Fibroblast of the aortic adventitia (primary cell): ENCODE data around the gene PVRIG. TPM values are rescaled to one million over a fixed set of nuclear protein-coding genes. Genes with fewer than 3 reads are reported as not detected.
"Not testable (repeated sequence)": the region's sequence is repeated elsewhere in the genome, so short reads cannot be mapped to it uniquely, and the experiment has no call there.

Experiments
- DNase-seq: peaks from one replicate; pipeline ENCODE4 v3.0.0-alpha.2; 2010; ENCODE audit warnings: low read depth
- H3K4me3 ChIP-seq: 2 replicates; pipeline ENCODE4 v1.5.1; 2011; ENCODE audit warnings: low read depth, mild to moderate bottlenecking, control low read depth, low read length, moderate library complexity
- CTCF ChIP-seq: IDR thresholded peaks from 2 replicates; pipeline ENCODE4 v1.5.1; 2011; ENCODE audit warnings: mild to moderate bottlenecking, low read length, control low read depth, inconsistent platforms; ENCODE audit not compliant: insufficient read depth
- total RNA-seq: library from RNA; depleted of rRNA; stranded (reverse); fragments of >200 nt; gene quantifications from 2 replicates; pipeline ENCODE4 v1.2.3, GENCODE V29; 2012; ENCODE audit warnings: low replicate concordance

The PVRIG gene
- total RNA-seq, 1 donor: not detected

DNA sequence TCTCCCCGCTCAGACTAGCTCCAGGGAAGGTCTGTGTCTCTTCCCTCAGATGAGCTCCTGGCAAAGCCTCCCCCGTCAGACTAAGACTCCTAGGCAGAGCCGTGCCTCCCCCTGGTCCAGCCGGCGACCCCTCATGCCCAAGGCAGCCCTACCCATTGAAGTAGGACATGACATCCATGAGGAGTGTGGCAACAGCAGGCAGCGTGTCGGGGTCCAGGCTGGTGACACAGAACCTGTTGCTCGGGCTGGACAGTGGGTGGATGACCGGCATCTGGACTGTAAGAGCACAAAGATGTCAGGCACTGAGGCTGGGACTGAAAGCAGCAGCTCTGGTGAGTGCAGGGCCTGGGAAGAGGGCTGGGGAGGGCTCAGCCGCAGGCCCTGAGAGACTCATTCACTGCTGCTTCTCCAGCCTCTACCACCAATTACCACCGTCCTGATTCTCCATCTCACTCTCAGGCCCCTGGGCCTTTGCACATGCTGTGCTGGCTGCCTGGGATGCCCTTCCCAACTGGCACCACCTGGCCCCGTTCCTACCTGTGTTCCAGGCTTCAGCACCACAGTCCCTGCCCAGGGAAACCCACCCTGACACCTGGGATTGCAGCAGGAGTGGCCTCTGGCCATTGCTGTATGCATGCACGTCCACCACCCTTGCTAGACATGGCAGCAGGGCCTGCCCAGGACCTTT is 2.8 kb downstream of the PVRIG start:
- H3K4me3 ChIP-seq: no peak overlapping the region
- DNase-seq: no peak
- no peak for TF ChIP-seq CTCF

DNA sequence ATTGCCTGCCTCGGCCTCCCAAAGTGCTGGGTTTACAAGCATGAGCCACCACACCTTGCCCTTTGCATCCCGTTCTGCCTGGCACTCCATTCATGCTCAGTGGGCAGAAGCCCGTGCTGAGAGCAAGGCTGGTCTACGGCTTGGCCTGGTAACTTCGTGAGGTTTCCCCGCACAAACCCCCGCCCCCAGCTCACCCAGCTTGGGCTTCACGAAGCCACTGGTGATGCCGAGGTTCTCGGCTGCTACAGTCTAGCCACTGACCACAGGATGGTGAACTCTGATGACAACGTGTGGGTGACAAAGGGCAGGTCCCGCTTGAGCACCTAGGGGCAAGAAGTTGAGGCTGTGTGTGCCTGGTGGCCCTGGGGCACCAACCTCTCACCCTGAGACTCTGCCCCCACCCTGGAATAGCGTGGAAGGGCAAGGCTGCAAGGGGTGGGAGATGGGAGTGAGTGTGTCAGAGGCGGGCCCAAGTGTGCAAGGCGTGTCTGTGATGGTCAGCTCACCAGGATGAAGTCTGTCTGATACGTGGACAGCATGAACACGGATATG is 3.7 kb downstream of the PVRIG start:
- not testable (repeated sequence) for DNase-seq, H3K4me3 ChIP-seq

DNA sequence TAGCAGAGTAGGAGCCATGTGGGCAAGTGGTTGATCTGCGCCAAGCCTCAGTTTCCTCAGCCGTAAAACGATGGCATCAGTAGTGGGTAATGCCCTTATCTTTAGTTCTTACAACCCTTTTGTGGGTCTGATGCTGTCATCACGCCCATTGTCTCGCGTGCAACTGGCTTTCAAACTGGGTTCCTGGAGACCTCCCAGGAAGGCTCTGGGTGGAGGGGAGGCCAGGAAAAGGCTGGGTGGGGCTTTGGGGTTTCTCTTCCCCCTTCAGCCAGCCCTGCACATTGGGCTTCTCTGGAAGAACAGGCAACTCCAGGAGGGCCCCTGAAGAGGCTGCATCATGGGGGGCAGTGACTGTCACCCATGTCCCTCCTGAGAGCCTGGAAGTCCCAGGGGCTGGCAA is 5.1 kb downstream of the PVRIG start:
- DNase-seq, H3K4me3 ChIP-seq: not testable (repeated sequence)

DNA sequence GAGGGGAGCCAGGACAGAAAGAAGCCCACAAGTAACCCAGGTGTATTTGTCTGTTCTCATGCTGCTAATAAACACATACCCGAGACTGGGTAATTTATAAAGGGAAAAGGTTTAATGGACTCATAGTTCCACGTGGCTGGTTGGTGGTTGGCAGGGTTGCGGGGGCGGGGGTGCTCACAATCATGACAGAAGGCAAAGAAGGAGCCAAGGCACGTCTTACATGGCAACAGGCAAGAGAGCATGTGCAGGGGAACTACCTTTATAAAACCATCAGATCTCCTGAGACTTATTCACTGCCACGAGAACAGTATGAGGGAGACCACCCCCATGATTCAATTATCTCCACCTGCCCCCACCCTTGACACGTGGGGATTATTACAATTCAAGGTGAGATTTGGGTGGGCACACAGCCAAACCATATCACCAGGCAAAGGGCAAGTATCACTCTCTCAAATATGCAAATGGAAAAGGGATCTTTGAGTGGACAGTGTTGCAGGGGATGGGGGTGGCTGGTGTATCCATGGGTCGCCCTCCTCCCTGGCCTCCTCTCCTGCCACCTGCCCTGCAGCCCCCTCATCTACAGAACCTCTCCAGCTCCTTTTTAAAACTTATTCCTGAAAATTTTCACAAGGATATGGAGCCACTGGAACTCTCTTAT is 15.0 kb downstream of the PVRIG start:
- not testable (repeated sequence) for H3K4me3 ChIP-seq

DNA sequence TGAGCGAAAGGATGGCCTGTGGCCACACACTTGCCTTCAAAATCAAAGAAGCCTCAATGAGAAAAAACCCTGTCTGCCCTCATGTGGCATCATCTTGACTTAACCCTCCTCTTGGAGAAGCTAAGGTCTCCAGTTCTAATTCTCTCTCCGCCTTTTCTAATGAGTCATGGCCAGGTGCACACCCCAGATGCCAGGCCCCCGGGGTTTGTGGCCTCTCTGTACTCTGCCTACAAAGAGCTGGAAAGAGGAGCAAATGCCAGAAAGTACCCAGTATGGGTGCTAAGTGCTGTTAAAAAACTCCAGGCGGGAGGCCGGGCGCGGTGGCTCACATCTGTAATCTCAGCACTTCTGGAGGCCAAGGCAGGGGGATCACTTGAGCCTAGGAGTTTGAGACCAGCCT is 20.2 kb downstream of the PVRIG start:
- H3K4me3 ChIP-seq, DNase-seq: not testable (repeated sequence)

More for the DNA sequence above, 15.0 kb downstream of the PVRIG start:
- DNase-seq: not testable (repeated sequence)

- not testable (repeated sequence) for H3K4me3 ChIP-seq, DNase-seq
These were observed 23.6 kb downstream of the PVRIG start for GRCh38 chr7:100243385-100243784.

DNA sequence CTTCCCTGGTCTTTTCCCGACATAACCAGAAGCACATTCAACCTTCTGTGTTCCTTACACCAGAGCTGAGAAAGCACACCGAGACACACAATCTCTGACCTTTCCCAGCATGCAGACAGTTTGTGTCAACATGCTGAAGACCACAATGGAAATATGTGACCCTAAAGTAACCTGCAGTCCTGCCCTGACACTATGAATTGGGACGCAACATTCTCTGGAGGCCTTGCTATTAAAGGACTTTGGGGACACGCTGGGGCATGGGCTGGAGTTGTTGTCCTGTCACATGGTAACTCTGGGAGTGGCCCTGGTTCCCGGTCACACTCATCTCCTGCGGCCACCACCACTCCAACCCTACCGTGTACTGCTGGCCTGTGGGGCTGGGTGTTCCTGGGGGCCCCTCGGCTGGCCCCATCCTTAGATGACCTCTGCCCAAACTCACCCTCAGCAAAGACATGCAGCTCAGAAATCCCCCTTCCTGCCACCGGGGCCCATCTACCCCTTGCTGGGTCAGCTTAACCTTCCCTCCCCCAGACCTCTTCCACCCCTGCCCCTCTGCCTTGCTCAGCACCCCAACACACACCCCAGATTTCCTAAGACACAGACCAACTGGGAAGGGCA is 25.3 kb downstream of the PVRIG start:
- not testable (repeated sequence) for H3K4me3 ChIP-seq, DNase-seq

- DNase-seq, H3K4me3 ChIP-seq: not testable (repeated sequence)
These were observed 26.5 kb downstream of the PVRIG start for GRCh38 chr7:100246121-100246864.

DNA sequence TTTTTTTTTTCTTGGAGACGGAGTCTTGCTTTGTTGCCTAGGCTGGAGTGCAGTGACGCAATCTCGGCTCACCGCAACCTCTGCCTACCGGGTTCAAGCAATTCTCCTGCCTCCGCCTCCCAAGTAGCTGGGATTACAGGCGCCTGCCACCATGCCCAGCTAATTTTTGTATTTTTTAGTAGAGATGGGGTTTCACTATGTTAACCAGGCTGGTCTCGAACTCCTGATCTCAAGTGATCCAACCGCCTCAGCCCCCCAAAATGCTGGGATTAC is 27.1 kb downstream of the PVRIG start:
- not testable (repeated sequence) for DNase-seq, H3K4me3 ChIP-seq

DNA sequence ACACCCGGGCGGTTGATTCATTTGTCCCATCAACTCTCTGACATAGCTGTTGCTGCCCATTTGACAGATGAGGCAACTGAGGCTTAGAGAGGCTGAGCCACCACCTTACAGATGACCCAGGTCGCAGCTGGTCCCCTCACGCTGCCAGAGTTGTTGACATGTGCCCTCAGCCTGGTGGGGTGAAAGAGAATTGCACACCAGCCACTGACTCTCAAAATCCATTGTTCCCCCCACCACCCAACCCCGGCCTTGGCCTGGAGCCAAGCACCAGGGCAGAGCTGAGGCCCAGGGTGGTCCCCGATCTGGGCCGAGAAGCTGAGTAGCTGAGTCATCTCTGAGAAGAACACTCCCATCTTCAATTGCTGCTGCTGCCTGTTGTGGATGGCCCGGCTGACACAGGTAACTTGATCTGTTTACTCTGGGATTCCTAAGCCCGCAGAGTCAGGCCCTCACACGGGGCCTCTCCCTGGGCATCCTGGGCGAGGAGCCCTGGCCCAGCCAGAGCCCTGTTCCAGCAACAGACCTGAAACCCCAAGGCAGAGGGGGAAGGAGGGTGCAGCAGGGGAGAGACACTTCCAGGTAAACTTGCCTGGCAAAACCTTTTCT is 27.5 kb downstream of the PVRIG start:
- TF ChIP-seq CTCF: no peak
- peak; percentile 52 for DNase-seq
- H3K4me3 ChIP-seq: no peak overlapping the region

DNA sequence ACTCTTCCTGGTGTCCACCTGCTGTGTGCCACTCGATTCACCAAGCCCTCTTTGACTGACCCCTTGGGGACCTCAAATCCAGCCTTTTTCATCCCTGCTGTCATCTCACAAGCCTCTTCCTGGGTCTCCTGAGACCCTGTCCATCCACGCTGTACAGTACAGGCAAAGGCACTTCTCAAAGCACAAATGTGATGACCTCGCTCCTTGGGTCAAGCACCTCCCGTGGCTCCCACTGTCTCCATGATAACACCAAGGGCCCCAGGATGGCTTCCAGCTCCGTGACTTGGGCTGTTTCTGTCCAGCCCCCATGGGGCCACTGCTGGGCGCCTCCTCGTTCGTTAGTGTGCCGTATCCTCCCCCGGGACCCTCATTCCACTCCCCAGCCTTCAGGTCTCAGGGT is 28.7 kb downstream of the PVRIG start:
- no peak for TF ChIP-seq CTCF
- DNase-seq: no peak
- no peak overlapping the region for H3K4me3 ChIP-seq
